K562 (cell line): Measurements from ENCODE around the gene SQOR. TPM values are rescaled to one million over a fixed set of nuclear protein-coding genes. Genes with fewer than 3 reads are reported as not detected.

Experiments
- ATAC-seq: fragments of 200-7000 bp; cut with Tn5 transposase; 3 replicates; pipeline ENCODE4 v1.9.1; 2020; ENCODE audit warnings: moderate library complexity
- BruUV-seq: library from RNA; stranded (reverse); fragments of 400-500 nt; replicated peaks from 2 replicates; lab custom pipeline; 2021; lab: Mats Ljungman, UMichigan
- CTCF ChIA-PET: fragments of 300-600 bp; formaldehyde crosslinking; extraction: SDS; loops from one replicate; lab custom pipeline; 2021; ENCODE audit warnings: low intra/inter-chr PET ratio; lab: Yijun Ruan, JAX
- POLR2A ChIA-PET: fragments of 300-600, 350-650 bp; sonication (Branson Sonifier 250); formaldehyde crosslinking; extraction: SDS; loops from one replicate; lab custom pipeline; 2021; ENCODE audit warnings: antibody characterized with exemption, inconsistent platforms; lab: Yijun Ruan, JAX
- DNase-seq, 4 experiments: peaks; one replicate each; pipeline versions ENCODE4 v3.0.0 to v3.0.0-alpha.2; 2011 to 2018; ENCODE audit warnings: low spot score in 3 of 4, mixed read lengths in 3 of 4; ENCODE audit errors: extremely low read depth in 1 of 4
- FAIRE-seq: peaks from 2 replicates; lab custom pipeline; 2011; peaks lifted over from hg19 to GRCh38; lab: Jason Lieb, UNC
- H2AFZ ChIP-seq: 2 replicates; pipeline ENCODE4 v1.6.0; 2011; ENCODE audit warnings: low read depth, low read length, control low read depth, inconsistent platforms
- H3K27ac ChIP-seq: fragments of 200-600 bp; 3 replicates; pipeline ENCODE4 v1.8.0; 2011; ENCODE audit warnings: low read depth, mild to moderate bottlenecking, control low read depth, inconsistent platforms, low read length, moderate library complexity, mixed read lengths; ENCODE audit errors: extremely low read depth
- H3K27me3 ChIP-seq, 2 experiments: fragments of 300-600 bp in 1 of 2; 2 replicates in 1 of 2; 3 replicates in 1 of 2; pipeline versions ENCODE4 v1.6.0 to v1.8.0; 2011; ENCODE audit warnings: inconsistent platforms in 2 of 2, low read length in 2 of 2, mild to moderate bottlenecking in 1 of 2, mixed read lengths in 1 of 2, moderate library complexity in 1 of 2; ENCODE audit not compliant: control insufficient read depth in 2 of 2, insufficient read depth in 2 of 2
- H3K36me3 ChIP-seq: fragments of 300-600 bp; 3 replicates; pipeline ENCODE4 v1.8.0; 2011; ENCODE audit warnings: mild to moderate bottlenecking, low read length, inconsistent platforms; ENCODE audit not compliant: control insufficient read depth, insufficient read depth
- H3K4me1 ChIP-seq, 2 experiments: fragments of 200-600 bp in 1 of 2; replicated peaks in 1 of 2; 2 replicates in 1 of 2; 3 replicates in 1 of 2; pipeline versions ENCODE4 v1.5.1 to v1.8.0; 2011; ENCODE audit warnings: inconsistent platforms in 2 of 2, low read length in 2 of 2, mild to moderate bottlenecking in 1 of 2, mixed read lengths in 1 of 2, moderate library complexity in 1 of 2; ENCODE audit not compliant: control insufficient read depth in 2 of 2, insufficient read depth in 2 of 2
- H3K4me2 ChIP-seq: 2 replicates; pipeline ENCODE4 v1.6.1; 2011; ENCODE audit warnings: low read length, control low read depth, inconsistent platforms, mixed read lengths; ENCODE audit not compliant: insufficient read depth
- H3K4me3 ChIP-seq: fragments of 200-600 bp; sonication (generic), shearing (Covaris generic); 2 replicates; pipeline ENCODE4 v1.5.1; 2016; ENCODE audit warnings: control low read depth, inconsistent platforms
- H3K79me2 ChIP-seq: fragments of 200-600 bp; 3 replicates; pipeline ENCODE4 v1.8.0; 2011; ENCODE audit warnings: low read length, inconsistent platforms; ENCODE audit not compliant: control insufficient read depth, insufficient read depth
- H3K9ac ChIP-seq, 2 experiments: 2 replicates each; pipeline versions ENCODE4 v1.6.0 to v1.6.1; 2011; ENCODE audit warnings: low read depth in 2 of 2, low read length in 2 of 2, control low read depth in 1 of 2, inconsistent platforms in 1 of 2, mild to moderate bottlenecking in 1 of 2, mixed read lengths in 1 of 2; ENCODE audit not compliant: insufficient read depth in 1 of 2
- H3K9me1 ChIP-seq: one replicate; pipeline ENCODE4 v1.6.0; 2011; ENCODE audit warnings: inconsistent platforms, mild to moderate bottlenecking, low read length, moderate library complexity; ENCODE audit not compliant: control insufficient read depth, insufficient read depth
- H3K9me3 ChIP-seq: replicated peaks from 2 replicates; pipeline ENCODE4 v1.5.1; 2011; ENCODE audit warnings: low read depth, low read length, inconsistent platforms; ENCODE audit not compliant: control insufficient read depth, insufficient read depth
- H4K20me1 ChIP-seq: replicated peaks from 2 replicates; pipeline ENCODE4 v1.6.1; 2011; ENCODE audit warnings: low read length, inconsistent platforms, mixed read lengths; ENCODE audit not compliant: control insufficient read depth, insufficient read depth
- HLTF ChIP-seq: fragments of 450-650 bp; IDR thresholded peaks from 2 replicates; pipeline ENCODE4 v1.6.1; 2016
- RBM25 ChIP-seq: fragments of 200-400 bp; formaldehyde crosslinking; IDR thresholded peaks from 2 replicates; pipeline ENCODE4 v1.6.1; 2018; ENCODE audit warnings: low read length, low read depth, moderate library complexity; ENCODE audit not compliant: severe bottlenecking
- ZBTB1 ChIP-seq: sonication (generic); formaldehyde crosslinking; IDR thresholded peaks from 2 replicates; pipeline ENCODE4 v1.8.1; 2023; ENCODE audit warnings: missing genetic modification reagents, low read depth, mild to moderate bottlenecking, borderline replicate concordance
- ZFPM2 ChIP-seq: fragments of 250-450 bp; sonication (Bioruptor Pico); IDR thresholded peaks from 2 replicates; pipeline ENCODE4 v1.5.1; 2022; ENCODE audit warnings: mild to moderate bottlenecking
- ZNF121 ChIP-seq: sonication (generic); formaldehyde crosslinking; conservative IDR thresholded peaks from 2 replicates; pipeline ENCODE4 v1.8.0; 2022; ENCODE audit warnings: missing genetic modification reagents
- WGBS: fragments of 100-300 bp; shearing (Covaris generic); methylation state at CpG from one replicate; pipeline ENCODE4 v1.1.6; 2016; ENCODE audit warnings: low coverage, mixed read lengths; ENCODE audit not compliant: insufficient coverage; ENCODE audit errors: missing lambda C conversion rate; 5-methylcytosine and 5-hydroxymethylcytosine counted together
- in situ Hi-C: fragments of 300-500 bp; cut with MboI; formaldehyde crosslinking; loops from 4 replicates; pipeline ENCODE4 v1.15.0; 2018; ENCODE audit warnings: inconsistent platforms, mixed read lengths
- intact Hi-C: fragments of 100-400 bp; cut with micrococcal nuclease; formaldehyde crosslinking; loops from 2 replicates; pipeline ENCODE4 v1.14.2; 2022
- polyA plus RNA-seq, 8 experiments: library from polyadenylated mRNA; depleted of rRNA in 4 of 8; stranded (reverse) in 5 of 8; unstranded in 3 of 8; fragments of >200 nt; fragmentation: Nextera tagmentation in 2 of 8; fragmentation: Illumina TruSeq in 1 of 8; extraction: Ambion mirVana in 2 of 8; extraction: Trizol in 1 of 8; gene quantifications; 2 replicates each; pipeline versions ENCODE4 v1.2.1 to v1.2.3, GENCODE V29; 2011 to 2014; ENCODE audit warnings: inconsistent platforms in 1 of 8, missing spikeins in 1 of 8
- total RNA-seq, 7 experiments: library from RNA; depleted of rRNA in 6 of 7; stranded (reverse); fragments of >200 nt in 6 of 7; fragmentation: Illumina TruSeq in 2 of 7; extraction: Trizol in 2 of 7; gene quantifications; 2 replicates each; pipeline versions ENCODE4 v1.2.1 to v1.2.3, GENCODE V29; 2011 to 2021; ENCODE audit warnings: low replicate concordance in 1 of 7
- TF ChIP-seq, protein P1 (sequence below): fragments of 450-650 bp; IDR thresholded peaks from 2 replicates; pipeline ENCODE4 v1.6.1; 2018; ENCODE audit not compliant: partially characterized antibody
- TF ChIP-seq, protein P2 (sequence below): sonication (generic); formaldehyde crosslinking; IDR thresholded peaks from 2 replicates; pipeline ENCODE4 v1.8.0; 2022; ENCODE audit warnings: missing genetic modification reagents, mild to moderate bottlenecking, borderline replicate concordance
- TF ChIP-seq, protein P3 (sequence below): fragments of 450-650 bp; IDR thresholded peaks from 2 replicates; pipeline ENCODE4 v1.6.1; 2017; ENCODE audit warnings: mild to moderate bottlenecking, moderate library complexity

The SQOR gene
- total and polyA plus RNA-seq, 9 of the 15 experiments (the other 6 are each of a cell fraction or from before 2014, with no cell fraction given), result 0.32 to 1.6 (median 1.1) TPM

DNA sequence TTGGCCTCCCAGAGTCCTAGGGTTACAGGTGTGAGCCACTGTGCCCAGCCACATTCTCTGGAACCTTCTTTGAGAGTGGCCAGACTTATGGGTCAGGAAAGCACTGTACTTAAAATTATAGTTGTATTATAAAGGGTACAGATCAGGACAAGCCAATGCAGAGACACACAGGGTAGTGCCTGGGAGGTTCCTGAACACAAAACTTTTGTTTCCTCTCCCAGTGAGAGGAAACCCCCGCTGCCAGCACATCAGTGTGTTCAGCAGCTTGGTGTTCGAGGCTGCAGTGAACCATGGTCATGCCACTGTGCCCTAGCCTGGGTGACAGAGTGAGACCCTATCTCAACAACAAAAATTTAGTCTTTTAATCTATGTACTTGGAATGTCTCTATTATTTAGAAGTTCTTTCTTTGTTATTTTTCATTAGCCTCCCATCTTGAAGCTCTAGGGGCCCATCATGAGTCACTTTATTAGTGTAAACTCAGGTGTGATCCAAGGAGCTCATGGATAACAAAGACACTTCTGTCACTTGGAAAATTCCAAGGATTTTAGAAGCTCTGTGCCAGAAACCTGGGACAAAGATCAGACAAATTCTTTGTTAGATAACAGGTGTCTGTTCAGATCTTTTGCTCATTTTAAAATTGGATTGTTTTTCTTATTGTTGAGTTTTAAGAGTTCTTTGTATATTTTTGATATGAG lies 39.8 kb upstream of the SQOR start (continued):
- TF ChIP-seq, protein P1, sequence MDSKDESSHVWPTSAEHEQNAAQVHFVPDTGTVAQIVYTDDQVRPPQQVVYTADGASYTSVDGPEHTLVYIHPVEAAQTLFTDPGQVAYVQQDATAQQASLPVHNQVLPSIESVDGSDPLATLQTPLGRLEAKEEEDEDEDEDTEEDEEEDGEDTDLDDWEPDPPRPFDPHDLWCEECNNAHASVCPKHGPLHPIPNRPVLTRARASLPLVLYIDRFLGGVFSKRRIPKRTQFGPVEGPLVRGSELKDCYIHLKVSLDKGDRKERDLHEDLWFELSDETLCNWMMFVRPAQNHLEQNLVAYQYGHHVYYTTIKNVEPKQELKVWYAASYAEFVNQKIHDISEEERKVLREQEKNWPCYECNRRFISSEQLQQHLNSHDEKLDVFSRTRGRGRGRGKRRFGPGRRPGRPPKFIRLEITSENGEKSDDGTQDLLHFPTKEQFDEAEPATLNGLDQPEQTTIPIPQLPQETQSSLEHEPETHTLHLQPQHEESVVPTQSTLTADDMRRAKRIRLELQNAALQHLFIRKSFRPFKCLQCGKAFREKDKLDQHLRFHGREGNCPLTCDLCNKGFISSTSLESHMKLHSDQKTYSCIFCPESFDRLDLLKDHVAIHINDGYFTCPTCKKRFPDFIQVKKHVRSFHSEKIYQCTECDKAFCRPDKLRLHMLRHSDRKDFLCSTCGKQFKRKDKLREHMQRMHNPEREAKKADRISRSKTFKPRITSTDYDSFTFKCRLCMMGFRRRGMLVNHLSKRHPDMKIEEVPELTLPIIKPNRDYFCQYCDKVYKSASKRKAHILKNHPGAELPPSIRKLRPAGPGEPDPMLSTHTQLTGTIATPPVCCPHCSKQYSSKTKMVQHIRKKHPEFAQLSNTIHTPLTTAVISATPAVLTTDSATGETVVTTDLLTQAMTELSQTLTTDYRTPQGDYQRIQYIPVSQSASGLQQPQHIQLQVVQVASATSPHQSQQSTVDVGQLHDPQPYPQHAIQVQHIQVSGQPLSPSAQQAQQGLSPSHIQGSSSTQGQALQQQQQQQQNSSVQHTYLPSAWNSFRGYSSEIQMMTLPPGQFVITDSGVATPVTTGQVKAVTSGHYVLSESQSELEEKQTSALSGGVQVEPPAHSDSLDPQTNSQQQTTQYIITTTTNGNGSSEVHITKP, result no peak
- TF ChIP-seq, protein P2, sequence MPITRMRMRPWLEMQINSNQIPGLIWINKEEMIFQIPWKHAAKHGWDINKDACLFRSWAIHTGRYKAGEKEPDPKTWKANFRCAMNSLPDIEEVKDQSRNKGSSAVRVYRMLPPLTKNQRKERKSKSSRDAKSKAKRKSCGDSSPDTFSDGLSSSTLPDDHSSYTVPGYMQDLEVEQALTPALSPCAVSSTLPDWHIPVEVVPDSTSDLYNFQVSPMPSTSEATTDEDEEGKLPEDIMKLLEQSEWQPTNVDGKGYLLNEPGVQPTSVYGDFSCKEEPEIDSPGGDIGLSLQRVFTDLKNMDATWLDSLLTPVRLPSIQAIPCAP (CRISPR knock-in tag), result no peak
- TF ChIP-seq HLTF, result no peak
- TF ChIP-seq, all 486 proteins: peak for 0

DNA sequence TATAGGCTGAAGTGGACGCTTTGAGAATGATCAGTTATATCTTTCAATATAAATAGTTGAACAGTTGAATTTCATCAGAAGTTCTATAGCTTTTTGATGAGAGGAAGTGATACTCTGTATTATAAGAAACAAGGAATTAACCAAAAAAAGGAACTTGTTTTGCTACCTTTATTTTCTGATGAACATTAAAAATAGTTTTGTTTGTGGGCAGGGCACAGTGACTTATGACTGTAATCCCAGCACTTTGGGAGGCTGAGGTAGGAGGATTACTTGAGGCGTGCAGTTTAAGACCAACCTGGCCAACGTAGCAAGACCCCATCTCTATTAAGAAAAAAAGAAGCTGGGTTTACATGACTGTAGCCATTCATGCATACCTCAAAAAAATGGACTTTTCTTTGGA lies 30.9 kb upstream of the SQOR start:
- Histone ChIP-seq H2AFZ (no peak overlapping the region), H3K36me3 (peaks cover 45% of the 10 kb centered on the region), H3K4me3 (no peak overlapping the region), H3K9me1 (no peaks in the 10 kb centered on the region), H3K9ac (no peak overlapping the region), H3K4me1 (no peaks in the 10 kb centered on the region), H3K4me2 (no peak overlapping the region), H4K20me1 (no peaks in the 10 kb centered on the region), H3K9me3 (no peaks in the 10 kb centered on the region), H3K79me2 (peaks cover 11% of the 10 kb centered on the region), H3K27me3 (no peaks in the 10 kb centered on the region), H3K27ac (no peak overlapping the region)
- WGBS, result 98% methylated on average over 3 of the region's 3 CpGs
- intact Hi-C loops (no loop called here), in situ Hi-C loops (loop anchor here (25.0 kb wide), 1 partner anchor 417 kb away; the partner anchor contains the start of gene SHF)
- POLR2A ChIA-PET, result interaction anchor here (0.7 kb wide), 1 partner anchor 16 kb away, joined by 3 read pairs; no protein-coding TSS in a partner anchor
- no TSS peak for BruUV-seq
- DNase-seq (no peak), FAIRE-seq (no peak), ATAC-seq (no peak)
- CTCF ChIA-PET, result no interaction called here
- TF ChIP-seq ZFPM2 (no peak), RBM25 (peak; percentile 44), ZBTB1 (CRISPR knock-in tag) (no peak), ZNF121 (CRISPR knock-in tag) (peak; percentile 65)
- TF ChIP-seq, protein P3, sequence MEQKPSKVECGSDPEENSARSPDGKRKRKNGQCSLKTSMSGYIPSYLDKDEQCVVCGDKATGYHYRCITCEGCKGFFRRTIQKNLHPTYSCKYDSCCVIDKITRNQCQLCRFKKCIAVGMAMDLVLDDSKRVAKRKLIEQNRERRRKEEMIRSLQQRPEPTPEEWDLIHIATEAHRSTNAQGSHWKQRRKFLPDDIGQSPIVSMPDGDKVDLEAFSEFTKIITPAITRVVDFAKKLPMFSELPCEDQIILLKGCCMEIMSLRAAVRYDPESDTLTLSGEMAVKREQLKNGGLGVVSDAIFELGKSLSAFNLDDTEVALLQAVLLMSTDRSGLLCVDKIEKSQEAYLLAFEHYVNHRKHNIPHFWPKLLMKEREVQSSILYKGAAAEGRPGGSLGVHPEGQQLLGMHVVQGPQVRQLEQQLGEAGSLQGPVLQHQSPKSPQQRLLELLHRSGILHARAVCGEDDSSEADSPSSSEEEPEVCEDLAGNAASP, result no peak
